Measurements from ENCODE around the gene DENND4C.
A peak's percentile ranks its signal among the peaks of the same experiment; 100 is the strongest.

DENND4C gene

DNA sequence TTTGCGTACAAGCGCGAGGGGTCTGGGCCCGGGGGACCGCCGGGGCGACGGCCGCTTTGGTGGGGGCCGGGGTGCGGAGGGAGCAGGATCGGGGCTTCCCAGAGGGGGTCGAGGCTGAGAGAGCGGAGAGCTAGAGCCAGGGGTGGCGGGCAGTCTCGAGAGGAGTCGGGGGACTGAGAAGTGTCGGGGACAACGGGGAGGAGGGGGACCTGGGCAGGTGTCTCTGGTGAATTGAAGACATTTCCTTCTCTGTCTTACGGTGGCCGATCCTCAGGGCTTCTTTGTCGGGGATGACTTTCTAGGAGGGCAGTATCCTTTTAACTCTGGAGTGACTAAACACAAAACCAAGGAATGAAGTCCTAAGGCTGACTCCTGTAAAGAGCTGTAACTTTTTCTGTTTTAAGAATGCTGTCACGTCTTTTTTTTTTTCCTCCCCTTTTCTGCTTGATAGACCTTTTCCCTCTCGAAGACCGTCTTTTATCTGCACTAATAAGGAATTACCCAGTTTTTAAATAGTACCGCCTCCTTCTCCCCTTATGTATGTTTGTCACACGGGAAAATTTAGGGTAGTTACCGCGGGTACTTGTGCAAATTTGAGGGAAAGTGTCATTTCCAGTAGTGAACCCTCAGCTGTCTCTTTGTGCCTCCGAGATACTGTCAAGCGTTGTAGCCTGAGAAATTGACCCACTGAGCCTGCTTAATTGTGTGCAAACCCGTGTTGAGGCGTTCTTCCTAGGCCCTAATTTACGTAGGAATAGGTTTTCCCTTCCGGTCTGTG is 822 bp downstream of the DENND4C start:
- Histone ChIP-seq H3K9me3 (ENCODE audit: insufficient read depth, low read length, severe bottlenecking) (no peaks in the 10 kb centered on the region), H3K27me3 (ENCODE audit: insufficient read depth, low read length, poor library complexity) (no peaks in the 10 kb centered on the region), H3K36me3 (ENCODE audit: insufficient read depth, low read length) (no peaks in the 10 kb centered on the region; the same call in 1 of the 2 replicates), H4K20me1 (ENCODE audit: insufficient read depth, low read length) (peaks cover 18% of the 10 kb centered on the region; the same call in 1 of the 2 replicates), H3K9ac (ENCODE audit: low read depth, low read length) (peak overlapping the region; percentile 92), H3K4me1 (ENCODE audit: insufficient read depth, low read length) (peaks cover 36% of the 10 kb centered on the region), H3K4me3 (ENCODE audit: low read depth in 1 of 2, low read length in 2 of 2) (peak overlapping the region; percentile 65 to 85), H3K27ac (ENCODE audit: low read length) (peak overlapping the region; percentile 91), H3K79me2 (ENCODE audit: insufficient read depth, low read length) (peaks cover 57% of the 10 kb centered on the region), H2AFZ (ENCODE audit: low read depth, low read length) (peak overlapping the region; percentile 97), H3K4me2 (ENCODE audit: insufficient read depth, low read length) (peak overlapping the region; percentile 97)
- TF ChIP-seq, protein P1, sequence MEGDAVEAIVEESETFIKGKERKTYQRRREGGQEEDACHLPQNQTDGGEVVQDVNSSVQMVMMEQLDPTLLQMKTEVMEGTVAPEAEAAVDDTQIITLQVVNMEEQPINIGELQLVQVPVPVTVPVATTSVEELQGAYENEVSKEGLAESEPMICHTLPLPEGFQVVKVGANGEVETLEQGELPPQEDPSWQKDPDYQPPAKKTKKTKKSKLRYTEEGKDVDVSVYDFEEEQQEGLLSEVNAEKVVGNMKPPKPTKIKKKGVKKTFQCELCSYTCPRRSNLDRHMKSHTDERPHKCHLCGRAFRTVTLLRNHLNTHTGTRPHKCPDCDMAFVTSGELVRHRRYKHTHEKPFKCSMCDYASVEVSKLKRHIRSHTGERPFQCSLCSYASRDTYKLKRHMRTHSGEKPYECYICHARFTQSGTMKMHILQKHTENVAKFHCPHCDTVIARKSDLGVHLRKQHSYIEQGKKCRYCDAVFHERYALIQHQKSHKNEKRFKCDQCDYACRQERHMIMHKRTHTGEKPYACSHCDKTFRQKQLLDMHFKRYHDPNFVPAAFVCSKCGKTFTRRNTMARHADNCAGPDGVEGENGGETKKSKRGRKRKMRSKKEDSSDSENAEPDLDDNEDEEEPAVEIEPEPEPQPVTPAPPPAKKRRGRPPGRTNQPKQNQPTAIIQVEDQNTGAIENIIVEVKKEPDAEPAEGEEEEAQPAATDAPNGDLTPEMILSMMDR (IDR thresholded peaks at IDR 0.05; ENCODE audit: borderline replicate concordance, extremely low read depth, low read length, poor library complexity, severe bottlenecking), result no peak
- no peak for TF ChIP-seq EZH2 (IDR thresholded peaks at IDR 0.05; ENCODE audit: borderline replicate concordance, low read depth, low read length, severe bottlenecking)
- ATAC-seq (ENCODE audit: insufficient read depth, low read depth) (no peak; the same call in 1 of the 3 replicates), DNase-seq (peak; percentile 38)

DNA sequence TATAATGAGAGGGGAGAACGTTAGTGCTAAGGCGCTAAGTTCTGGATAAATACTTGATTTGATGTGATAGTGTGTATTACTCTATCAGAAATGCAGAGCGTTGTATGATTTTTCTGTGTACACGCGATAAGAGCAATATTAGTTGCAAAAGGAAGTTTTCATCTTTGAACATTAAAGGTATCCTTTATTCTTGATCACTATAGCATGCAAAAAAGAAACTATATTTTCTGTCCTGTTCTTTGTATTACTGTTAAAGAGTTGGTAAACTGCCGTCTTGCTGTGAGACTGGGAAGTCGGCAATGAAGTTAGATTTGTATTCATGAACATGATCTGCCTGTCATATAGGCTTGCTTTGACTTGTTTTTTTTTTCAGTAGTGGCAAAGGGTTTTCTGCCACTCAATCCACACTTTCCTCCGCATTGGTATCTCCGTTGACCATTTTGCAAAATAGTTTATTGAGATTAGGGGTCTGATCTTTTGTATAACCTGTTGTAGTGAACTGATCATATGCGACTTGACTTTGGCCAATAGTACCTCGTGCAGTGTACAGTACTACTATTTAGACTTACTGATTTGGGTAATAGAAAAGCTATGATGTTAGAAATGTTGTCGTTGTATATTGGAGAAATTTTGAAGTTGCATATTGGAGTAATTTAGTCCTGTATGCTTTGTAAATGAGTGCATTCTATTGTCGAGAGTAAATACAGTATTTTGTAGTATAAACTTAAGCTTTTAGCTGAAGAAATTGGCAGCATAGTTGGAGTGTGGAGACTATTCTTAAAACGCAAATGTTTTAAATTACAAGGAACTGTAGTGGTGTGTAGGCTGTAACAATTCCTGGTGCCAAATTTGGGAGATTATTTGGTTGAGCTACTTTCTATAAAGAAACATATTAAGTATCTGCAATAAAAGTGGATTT is 1.7 kb downstream of the DENND4C start:
- H3K9me3 ChIP-seq (ENCODE audit: insufficient read depth, low read length, severe bottlenecking), result no peaks in the 10 kb centered on the region
- H4K20me1 ChIP-seq (ENCODE audit: insufficient read depth, low read length), result peaks cover 23% of the 10 kb centered on the region; the same call in 1 of the 2 replicates
- peaks cover 36% of the 10 kb centered on the region for H3K4me1 ChIP-seq (ENCODE audit: insufficient read depth, low read length)
- ATAC-seq (ENCODE audit: insufficient read depth, low read depth), result no peak
- H3K27me3 ChIP-seq (ENCODE audit: insufficient read depth, low read length, poor library complexity), result no peaks in the 10 kb centered on the region
- DNase-seq, result no peak
- peak overlapping the region; percentile 97 for H2AFZ ChIP-seq (ENCODE audit: low read depth, low read length)
- no peaks in the 10 kb centered on the region; the same call in 1 of the 2 replicates for H3K36me3 ChIP-seq (ENCODE audit: insufficient read depth, low read length)
- peak overlapping the region; percentile 65 to 85 for H3K4me3 ChIP-seq (ENCODE audit: low read depth in 1 of 2, low read length in 2 of 2)
- H3K79me2 ChIP-seq (ENCODE audit: insufficient read depth, low read length), result peaks cover 64% of the 10 kb centered on the region
- TF ChIP-seq, protein P1 (IDR thresholded peaks at IDR 0.05; ENCODE audit: borderline replicate concordance, extremely low read depth, low read length, poor library complexity, severe bottlenecking), result no peak
- no peak for TF ChIP-seq EZH2 (IDR thresholded peaks at IDR 0.05; ENCODE audit: borderline replicate concordance, low read depth, low read length, severe bottlenecking)
- H3K27ac ChIP-seq (ENCODE audit: low read length), result peak overlapping the region; percentile 91
- peak overlapping the region; percentile 92 for H3K9ac ChIP-seq (ENCODE audit: low read depth, low read length)
- peak overlapping the region; percentile 97 for H3K4me2 ChIP-seq (ENCODE audit: insufficient read depth, low read length)

DNA sequence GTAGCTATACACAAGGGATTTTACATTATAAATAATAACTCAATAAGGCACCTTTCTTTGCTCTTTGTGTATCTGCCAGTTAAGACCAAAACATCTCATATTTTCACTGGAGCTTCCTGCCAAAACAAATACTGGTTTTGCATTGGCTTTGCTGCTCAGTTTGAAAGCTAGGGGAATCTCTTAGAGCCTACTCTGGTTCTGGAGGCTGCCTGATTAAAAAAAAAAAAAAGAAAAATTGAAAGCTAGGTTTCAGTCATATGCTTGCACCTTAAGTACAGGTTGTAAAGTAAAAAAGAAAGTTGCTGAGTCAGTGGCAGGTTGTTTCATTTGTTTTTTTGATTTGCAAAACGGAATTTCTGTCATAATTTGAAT is 2.3 kb downstream of the DENND4C start:
- peak overlapping the region; percentile 92 for H3K9ac ChIP-seq (ENCODE audit: low read depth, low read length)
- H3K27ac ChIP-seq (ENCODE audit: low read length), result peak overlapping the region; percentile 91
- peaks cover 36% of the 10 kb centered on the region for H3K4me1 ChIP-seq (ENCODE audit: insufficient read depth, low read length)
- peak overlapping the region; percentile 97 for H3K4me2 ChIP-seq (ENCODE audit: insufficient read depth, low read length)
- DNase-seq (no peak), ATAC-seq (ENCODE audit: insufficient read depth, low read depth) (no peak)
- no peak overlapping the region for H2AFZ ChIP-seq (ENCODE audit: low read depth, low read length)
- peaks cover 70% of the 10 kb centered on the region for H3K79me2 ChIP-seq (ENCODE audit: insufficient read depth, low read length)
- peaks cover 25% of the 10 kb centered on the region; the same call in 1 of the 2 replicates for H4K20me1 ChIP-seq (ENCODE audit: insufficient read depth, low read length)
- TF ChIP-seq, protein P1 (IDR thresholded peaks at IDR 0.05; ENCODE audit: borderline replicate concordance, extremely low read depth, low read length, poor library complexity, severe bottlenecking), result no peak
- TF ChIP-seq EZH2 (IDR thresholded peaks at IDR 0.05; ENCODE audit: borderline replicate concordance, low read depth, low read length, severe bottlenecking), result no peak
- H3K4me3 ChIP-seq (ENCODE audit: low read depth in 1 of 2, low read length in 2 of 2), result peak overlapping the region; percentile 65 to 85; a peak in 2 of 4 replicates
- H3K27me3 ChIP-seq (ENCODE audit: insufficient read depth, low read length, poor library complexity), result no peaks in the 10 kb centered on the region
- no peaks in the 10 kb centered on the region; the same call in 1 of the 2 replicates for H3K36me3 ChIP-seq (ENCODE audit: insufficient read depth, low read length)
- H3K9me3 ChIP-seq (ENCODE audit: insufficient read depth, low read length, severe bottlenecking), result no peaks in the 10 kb centered on the region

All from DND-41 (cell line).